H9 (cell line): Measurements from ENCODE around the gene GPC6. TPM values are rescaled to one million over a fixed set of nuclear protein-coding genes. Genes with fewer than 3 reads are reported as not detected.

Experiments used
- DNase-seq: peaks from one replicate; pipeline ENCODE4 v3.0.0-alpha.2; 2017
- H2AFZ ChIP-seq: one replicate; pipeline ENCODE4 v1.6.1; 2013; ENCODE audit warnings: mild to moderate bottlenecking, low read length, control low read depth, moderate library complexity
- H2AK5ac ChIP-seq: 2 replicates; pipeline ENCODE4 v1.6.1; 2013; ENCODE audit warnings: low read length, control low read depth, mixed read lengths; ENCODE audit not compliant: insufficient read length
- H2BK120ac ChIP-seq: one replicate; pipeline ENCODE4 v1.6.1; 2013; ENCODE audit warnings: low read depth, mild to moderate bottlenecking, low read length, control low read depth, inconsistent platforms; ENCODE audit not compliant: poor library complexity, severe bottlenecking
- H2BK12ac ChIP-seq: 2 replicates; pipeline ENCODE4 v1.6.1; 2013; ENCODE audit warnings: low read length, control low read depth, mixed read lengths, low read depth; ENCODE audit not compliant: insufficient read length
- H2BK15ac ChIP-seq: 2 replicates; pipeline ENCODE4 v1.6.1; 2013; ENCODE audit warnings: low read depth, low read length, control low read depth
- H2BK20ac ChIP-seq: one replicate; pipeline ENCODE4 v1.6.1; 2013; ENCODE audit warnings: low read depth, mild to moderate bottlenecking, low read length, control low read depth, inconsistent platforms; ENCODE audit not compliant: poor library complexity, severe bottlenecking
- H2BK5ac ChIP-seq: 2 replicates; pipeline ENCODE4 v1.6.1; 2013; ENCODE audit warnings: low read length, control low read depth, mixed read lengths; ENCODE audit not compliant: insufficient read length
- H3K14ac ChIP-seq: 2 replicates; pipeline ENCODE4 v1.6.1; 2013; ENCODE audit warnings: low read length, control low read depth; ENCODE audit not compliant: insufficient read depth
- H3K18ac ChIP-seq: 2 replicates; pipeline ENCODE4 v1.6.1; 2013; ENCODE audit warnings: low read depth, mild to moderate bottlenecking, mixed read lengths, low read length, control low read depth; ENCODE audit not compliant: insufficient read length
- H3K23ac ChIP-seq: 2 replicates; pipeline ENCODE4 v1.6.1; 2013; ENCODE audit warnings: low read length, control low read depth, mixed read lengths, low read depth; ENCODE audit not compliant: insufficient read length
- H3K23me2 ChIP-seq: 2 replicates; pipeline ENCODE4 v1.6.1; 2013; ENCODE audit warnings: low read depth, mild to moderate bottlenecking, mixed read lengths, low read length, control low read depth; ENCODE audit not compliant: insufficient read length, poor library complexity, severe bottlenecking
- H3K27ac ChIP-seq: 2 replicates; pipeline ENCODE4 v1.5.1; 2013; ENCODE audit warnings: low read length, control low read depth, mixed read lengths, low read depth; ENCODE audit not compliant: insufficient read length
- H3K27me3 ChIP-seq: 2 replicates; pipeline ENCODE4 v1.6.1; 2013; ENCODE audit warnings: low read length, control low read depth, inconsistent platforms; ENCODE audit not compliant: insufficient read depth
- H3K4ac ChIP-seq: 2 replicates; pipeline ENCODE4 v1.6.1; 2013; ENCODE audit warnings: low read depth, mild to moderate bottlenecking, control low read depth, inconsistent platforms, low read length, moderate library complexity
- H3K4me1 ChIP-seq: 2 replicates; pipeline ENCODE4 v1.6.1; 2013; ENCODE audit warnings: low read length, control low read depth, inconsistent platforms; ENCODE audit not compliant: insufficient read depth
- H3K4me2 ChIP-seq: 2 replicates; pipeline ENCODE4 v1.6.1; 2013; ENCODE audit warnings: low read length, control low read depth, mixed read lengths; ENCODE audit not compliant: insufficient read length, insufficient read depth
- H3K56ac ChIP-seq: 2 replicates; pipeline ENCODE4 v1.6.1; 2013; ENCODE audit warnings: low read depth, mild to moderate bottlenecking, mixed read lengths, low read length, control low read depth; ENCODE audit not compliant: insufficient read length
- H3K79me1 ChIP-seq: 2 replicates; pipeline ENCODE4 v1.6.1; 2013; ENCODE audit warnings: low read depth, mild to moderate bottlenecking, moderate library complexity, low read length, control low read depth, inconsistent platforms; ENCODE audit not compliant: insufficient read depth, poor library complexity, severe bottlenecking
- H3K79me2 ChIP-seq: 2 replicates; pipeline ENCODE4 v1.6.1; 2013; ENCODE audit warnings: low read length, control low read depth, inconsistent platforms; ENCODE audit not compliant: insufficient read depth
- H3K9ac ChIP-seq: 2 replicates; pipeline ENCODE4 v1.6.1; 2013; ENCODE audit warnings: low read length, control low read depth, mixed read lengths; ENCODE audit not compliant: insufficient read length; ENCODE audit errors: extremely low read depth
- H3K9me3 ChIP-seq: one replicate; pipeline ENCODE4 v1.6.1; 2013; ENCODE audit warnings: low read depth, low read length, inconsistent platforms; ENCODE audit not compliant: control insufficient read depth
- H3T11ph ChIP-seq: one replicate; pipeline ENCODE4 v1.6.1; 2013; ENCODE audit warnings: mild to moderate bottlenecking, low read length, control low read depth, inconsistent platforms
- H4K20me1 ChIP-seq: one replicate; pipeline ENCODE4 v1.6.1; 2013; ENCODE audit not compliant: control insufficient read depth, insufficient read length, insufficient read depth
- H4K5ac ChIP-seq: 2 replicates; pipeline ENCODE4 v1.6.1; 2013; ENCODE audit warnings: low read depth, mild to moderate bottlenecking, mixed read lengths, low read length, control low read depth; ENCODE audit not compliant: insufficient read length
- H4K8ac ChIP-seq: replicated peaks from 2 replicates; pipeline ENCODE4 v1.6.1; 2013; ENCODE audit warnings: low read length, control low read depth, mixed read lengths, low read depth; ENCODE audit not compliant: insufficient read length
- H4K91ac ChIP-seq: 2 replicates; pipeline ENCODE4 v1.6.1; 2013; ENCODE audit warnings: low read depth, mild to moderate bottlenecking, moderate library complexity, mixed read lengths, low read length, control low read depth; ENCODE audit not compliant: insufficient read length
- H3K27ac Mint-ChIP-seq, 3 experiments: 2 replicates in 2 of 3; 3 replicates in 1 of 3; pipeline ENCODE4 v1.8.0; 2020 to 2021; ENCODE audit warnings: mixed read lengths in 3 of 3, mild to moderate bottlenecking in 1 of 3, moderate library complexity in 1 of 3
- H3K27me3 Mint-ChIP-seq: 2 replicates; pipeline ENCODE4 v1.8.0; 2021; ENCODE audit warnings: low read depth, mild to moderate bottlenecking, moderate library complexity, mixed read lengths
- H3K36me3 Mint-ChIP-seq, 3 experiments: 2 replicates in 2 of 3; 3 replicates in 1 of 3; pipeline ENCODE4 v1.8.0; 2020 to 2021; ENCODE audit warnings: low read depth in 3 of 3, mixed read lengths in 3 of 3; ENCODE audit not compliant: insufficient read depth in 1 of 3
- H3K4me1 Mint-ChIP-seq, 2 experiments: 2 replicates each; pipeline ENCODE4 v1.8.0; 2020; ENCODE audit warnings: mixed read lengths in 2 of 2
- H3K4me3 Mint-ChIP-seq, 2 experiments: 2 replicates in 1 of 2; 3 replicates in 1 of 2; pipeline ENCODE4 v1.8.0; 2020 to 2021; ENCODE audit warnings: mild to moderate bottlenecking in 2 of 2, mixed read lengths in 2 of 2, moderate library complexity in 1 of 2
- H3K9me3 Mint-ChIP-seq, 2 experiments: 2 replicates in 1 of 2; 3 replicates in 1 of 2; pipeline ENCODE4 v1.8.0; 2020; ENCODE audit warnings: mild to moderate bottlenecking in 2 of 2, mixed read lengths in 2 of 2, moderate library complexity in 1 of 2
- WGBS: extraction: QIAGEN DNeasy Blood & Tissue Kit; methylation state at CpG from one replicate; pipeline ENCODE4 v1.1.7; 2013; ENCODE audit warnings: missing lambda C conversion rate, low lambda C conversion rate, mixed read lengths; ENCODE audit not compliant: insufficient read length; ENCODE audit errors: extremely low coverage; 5-methylcytosine and 5-hydroxymethylcytosine counted together
- total RNA-seq: library from RNA; stranded (reverse); gene quantifications from 2 replicates; pipeline ENCODE4 v1.2.1, GENCODE V29; 2021
- TF ChIP-seq, protein P1 (sequence below): fragments of 200-600 bp; sonication (generic); conservative IDR thresholded peaks from 3 replicates; pipeline ENCODE4 v1.8.0; 2021; ENCODE audit warnings: antibody characterized with exemption, mild to moderate bottlenecking

Gene GPC6
- total RNA-seq, 1 experiment from 2014 or later, result 15.6 TPM

DNA sequence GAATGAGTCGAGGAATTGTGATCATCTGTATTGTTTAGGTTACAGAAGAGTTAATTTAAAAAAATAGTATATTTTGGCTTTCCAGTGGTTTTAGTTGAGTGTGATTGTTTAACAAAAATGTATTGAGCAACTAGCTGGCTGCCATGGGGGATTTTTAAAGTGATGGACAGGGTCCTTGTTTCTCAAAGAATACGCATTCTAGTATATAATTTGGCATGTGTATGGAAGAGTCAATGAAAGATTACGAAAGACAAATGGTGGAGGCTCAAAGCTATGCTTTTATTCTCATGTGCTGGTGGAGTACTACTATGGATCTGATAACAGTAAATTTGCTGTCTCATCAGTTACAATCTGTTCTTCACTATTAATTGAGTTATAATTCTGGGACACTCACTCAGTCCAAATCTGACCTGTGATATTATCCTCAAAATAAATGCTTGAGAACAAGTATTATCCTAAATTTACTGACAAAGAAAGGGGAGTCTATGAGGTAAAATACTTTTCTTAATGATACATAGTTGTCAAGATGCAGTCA, 240.0 kb downstream of the GPC6 start:
- Histone ChIP-seq H3K4me2 (no peak overlapping the region), H2BK20ac (no peak overlapping the region), H3K4me1 (no peaks in the 10 kb centered on the region), H3K79me2 (no peaks in the 10 kb centered on the region; the same call in 1 of the 2 replicates), H2AK5ac (no peak overlapping the region), H3K23ac (no peak overlapping the region), H3K9me3 (no peaks in the 10 kb centered on the region), H3K23me2 (no peaks in the 10 kb centered on the region), H3K18ac (no peak overlapping the region), H3K4ac (no peak overlapping the region), H2BK120ac (no peak overlapping the region), H4K8ac (no peak overlapping the region), H2AFZ (no peak overlapping the region), H3T11ph (no peak overlapping the region), H3K27me3 (no peaks in the 10 kb centered on the region), H4K20me1 (no peaks in the 10 kb centered on the region), H2BK15ac (no peak overlapping the region), H3K56ac (no peak overlapping the region), H3K14ac (no peak overlapping the region), H2BK12ac (no peak overlapping the region), H4K91ac (no peak overlapping the region), H3K79me1 (no peaks in the 10 kb centered on the region), H3K9ac (no peak overlapping the region), H4K5ac (no peak overlapping the region), H3K27ac (no peak overlapping the region), H2BK5ac (no peak overlapping the region)
- no peak overlapping the region for H3K27ac Mint-ChIP-seq
- DNase-seq, result no peak
- peaks cover 9 to 14% of the 10 kb centered on the region in 2 experiments for H3K9me3 Mint-ChIP-seq
- WGBS, result no CpG with 5 or more reads among the region's 3 CpGs
- TF ChIP-seq, protein P1, sequence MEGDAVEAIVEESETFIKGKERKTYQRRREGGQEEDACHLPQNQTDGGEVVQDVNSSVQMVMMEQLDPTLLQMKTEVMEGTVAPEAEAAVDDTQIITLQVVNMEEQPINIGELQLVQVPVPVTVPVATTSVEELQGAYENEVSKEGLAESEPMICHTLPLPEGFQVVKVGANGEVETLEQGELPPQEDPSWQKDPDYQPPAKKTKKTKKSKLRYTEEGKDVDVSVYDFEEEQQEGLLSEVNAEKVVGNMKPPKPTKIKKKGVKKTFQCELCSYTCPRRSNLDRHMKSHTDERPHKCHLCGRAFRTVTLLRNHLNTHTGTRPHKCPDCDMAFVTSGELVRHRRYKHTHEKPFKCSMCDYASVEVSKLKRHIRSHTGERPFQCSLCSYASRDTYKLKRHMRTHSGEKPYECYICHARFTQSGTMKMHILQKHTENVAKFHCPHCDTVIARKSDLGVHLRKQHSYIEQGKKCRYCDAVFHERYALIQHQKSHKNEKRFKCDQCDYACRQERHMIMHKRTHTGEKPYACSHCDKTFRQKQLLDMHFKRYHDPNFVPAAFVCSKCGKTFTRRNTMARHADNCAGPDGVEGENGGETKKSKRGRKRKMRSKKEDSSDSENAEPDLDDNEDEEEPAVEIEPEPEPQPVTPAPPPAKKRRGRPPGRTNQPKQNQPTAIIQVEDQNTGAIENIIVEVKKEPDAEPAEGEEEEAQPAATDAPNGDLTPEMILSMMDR, result no peak
- H3K36me3 Mint-ChIP-seq, result peaks cover 10 to 19% (median 13%) of the 10 kb centered on the region in 3 experiments
- H3K4me3 Mint-ChIP-seq, result no peak overlapping the region
- H3K27me3 Mint-ChIP-seq, result no peaks in the 10 kb centered on the region
- peaks cover 2 to 4% of the 10 kb centered on the region in 2 experiments; a peak in 2 of 4 replicates for H3K4me1 Mint-ChIP-seq
